ENCODE data around the gene SPDYE16. TPM values are rescaled to one million over a fixed set of nuclear protein-coding genes. Genes with fewer than 3 reads are reported as not detected.
"Not testable (repeated sequence)": the region's sequence is repeated elsewhere in the genome, so short reads cannot be mapped to it uniquely, and the experiment has no call there.

The SPDYE16 gene
- total RNA-seq, 1 donor from 2014 or later, result 3.6 TPM

- not testable (repeated sequence) for DNase-seq (ENCODE audit: low spot score)
Observed at GRCh38 chr7:76504351-76505167, 38.5 kb downstream of the SPDYE16 start.

GRCh38 chr7:76503244-76503643 lies 39.9 kb downstream of the SPDYE16 start:
- not testable (repeated sequence) for DNase-seq (ENCODE audit: low spot score)

- not testable (repeated sequence) for DNase-seq (ENCODE audit: low spot score)
Observed at GRCh38 chr7:76502836-76503235, 40.3 kb downstream of the SPDYE16 start.

- DNase-seq (ENCODE audit: low spot score), result not testable (repeated sequence)
Observed at GRCh38 chr7:76502224-76502623, 40.9 kb downstream of the SPDYE16 start.

- DNase-seq (ENCODE audit: low spot score), result not testable (repeated sequence)
Observed at GRCh38 chr7:76499924-76500241, 43.2 kb downstream of the SPDYE16 start.

- not testable (repeated sequence) for DNase-seq (ENCODE audit: low spot score)
Observed at GRCh38 chr7:76499201-76499923, 43.7 kb downstream of the SPDYE16 start.

GRCh38 chr7:76498583-76499200 lies 44.4 kb downstream of the SPDYE16 start:
- DNase-seq (ENCODE audit: low spot score), result not testable (repeated sequence)

- not testable (repeated sequence) for DNase-seq (ENCODE audit: low spot score)
Observed at GRCh38 chr7:76497918-76498582, 45.0 kb downstream of the SPDYE16 start.

- not testable (repeated sequence) for DNase-seq (ENCODE audit: low spot score)
Observed at GRCh38 chr7:76495717-76496116, 47.4 kb downstream of the SPDYE16 start.

GRCh38 chr7:76492139-76492538 lies 51.0 kb downstream of the SPDYE16 start:
- not testable (repeated sequence) for DNase-seq (ENCODE audit: low spot score)

GRCh38 chr7:76487969-76488368 lies 55.1 kb downstream of the SPDYE16 start:
- DNase-seq (ENCODE audit: low spot score), result not testable (repeated sequence)

GRCh38 chr7:76486618-76487017 lies 56.5 kb downstream of the SPDYE16 start:
- not testable (repeated sequence) for DNase-seq (ENCODE audit: low spot score)

GRCh38 chr7:76485822-76486610 lies 57.1 kb downstream of the SPDYE16 start:
- not testable (repeated sequence) for DNase-seq (ENCODE audit: low spot score)

- not testable (repeated sequence) for DNase-seq (ENCODE audit: low spot score)
Observed at GRCh38 chr7:76484456-76484855, 58.6 kb downstream of the SPDYE16 start.

- DNase-seq (ENCODE audit: low spot score), result not testable (repeated sequence)
Observed at GRCh38 chr7:76483081-76483480, 60.0 kb downstream of the SPDYE16 start.

GRCh38 chr7:76482660-76483059 lies 60.4 kb downstream of the SPDYE16 start:
- DNase-seq (ENCODE audit: low spot score), result not testable (repeated sequence)

Other genes starting within 250 kb of the SPDYE16 start
- gene HSPB1, start 240.6 kb downstream of the SPDYE16 start, total RNA-seq (ENCODE audit: insufficient read depth, low replicate concordance), result 57.5 TPM
- gene YWHAG, start 184.3 kb downstream of the SPDYE16 start, total RNA-seq (ENCODE audit: insufficient read depth, low replicate concordance), result 43.6 TPM
- not detected for gene SSC4D, start 133.6 kb downstream of the SPDYE16 start, total RNA-seq (ENCODE audit: insufficient read depth, low replicate concordance)
- gene ZP3, start 118.3 kb downstream of the SPDYE16 start, total RNA-seq (ENCODE audit: insufficient read depth, low replicate concordance), result not detected
- 17.1 TPM for gene DTX2, start 81.6 kb downstream of the SPDYE16 start, total RNA-seq (ENCODE audit: insufficient read depth, low replicate concordance)
- gene UPK3B, start 32.7 kb downstream of the SPDYE16 start, total RNA-seq (ENCODE audit: insufficient read depth, low replicate concordance), result not detected
- gene POMZP3, start 84.0 kb upstream of the SPDYE16 start, total RNA-seq (ENCODE audit: insufficient read depth, low replicate concordance), result 2.2 TPM

Data from umbilical cord (tissue), 2 donors.